Adrenal gland (tissue), 12 donors: Measurements from ENCODE around the gene RAD52. TPM values are rescaled to one million over a fixed set of nuclear protein-coding genes. Genes with fewer than 3 reads are reported as not detected.

Experiments used
- DNase-seq, 7 donors: peaks; one replicate each; pipeline ENCODE4 v3.0.0-alpha.2; 2019 to 2020
- H3K27ac ChIP-seq, 5 donors: fragments of 200-600 bp; sonication (generic) in 4 of 5; 1 replicate in 3 of 5; 2 replicates in 2 of 5; pipeline versions ENCODE4 v1.5.1 to v1.8.0; 2016 to 2020; ENCODE audit warnings: mild to moderate bottlenecking in 1 of 5
- H3K27me3 ChIP-seq: fragments of 200-600 bp; 2 replicates; pipeline ENCODE4 v1.8.0; 2021
- H3K36me3 ChIP-seq, 2 donors: fragments of 200-600 bp; replicated peaks in 1 of 2; 1 replicate in 1 of 2; 2 replicates in 1 of 2; pipeline versions ENCODE4 v1.5.1 to v1.8.0; 2018 to 2022
- H3K4me1 ChIP-seq, 2 donors: fragments of 200-600 bp; replicated peaks in 1 of 2; 1 replicate in 1 of 2; 2 replicates in 1 of 2; pipeline versions ENCODE4 v1.5.1 to v1.8.0; 2018 to 2021
- H3K4me3 ChIP-seq, 4 donors: fragments of 200-600 bp; sonication (generic) in 3 of 4; one replicate each; pipeline ENCODE4 v1.5.1; 2016 to 2018
- H3K9me3 ChIP-seq, 3 donors: fragments of 200-600 bp; sonication (generic) in 1 of 3; replicated peaks in 1 of 3; 1 replicate in 2 of 3; 2 replicates in 1 of 3; pipeline versions ENCODE4 v1.5.1 to v1.8.0; 2016 to 2021
- POLR2A ChIP-seq, 2 donors: fragments of 450-650 bp; IDR thresholded peaks; one replicate each; pipeline ENCODE4 v1.6.1; 2017; ENCODE audit warnings: antibody characterized with exemption in 2 of 2, mild to moderate bottlenecking in 2 of 2, moderate library complexity in 1 of 2
- WGBS, 4 donors: extraction: QIAGEN DNeasy Blood & Tissue Kit in 2 of 4; methylation state at CpG; one replicate each; pipeline versions ENCODE4 v1.1.5 to v1.1.7; 2013 to 2017; 5-methylcytosine and 5-hydroxymethylcytosine counted together
- intact Hi-C, 2 donors: fragments of 100-400 bp; cut with DNase I; formaldehyde crosslinking; loops; one replicate each; pipeline versions ENCODE4 v1.14.1 to v1.15.0; 2022 to 2023
- polyA plus RNA-seq, 3 donors: library from polyadenylated mRNA; stranded (reverse); fragments of 200-250 nt in 2 of 3; fragments of 350-450 nt in 1 of 3; fragmentation: Illumina TruSeq in 1 of 3; extraction: RNeasy Lipid Tissue Mini Kit (QIAGEN cat#74804) in 1 of 3; gene quantifications; one replicate each; pipeline ENCODE4 v1.2.3, GENCODE V29; 2013 to 2014
- total RNA-seq, 9 donors: library from RNA; depleted of rRNA in 4 of 9; stranded (reverse); fragments of >200 nt in 4 of 9; fragments of 120-200 nt in 1 of 9; fragmentation: NEBNext Ultra II Directional in 1 of 9; extraction: Animal tissue kit (Norgen Biotek cat#: 25700) in 1 of 9; gene quantifications; one replicate each; pipeline versions ENCODE4 v1.1.0 to v1.2.4, GENCODE V29; 2013 to 2023
- TF ChIP-seq, protein P1 (sequence below), 6 experiments: fragments of 450-650 bp in 4 of 6; fragments of 200-600 bp in 2 of 6; sonication (generic) in 1 of 6; IDR thresholded peaks; 1 replicate in 5 of 6; 2 replicates in 1 of 6; pipeline versions ENCODE4 v1.5.1 to v1.8.0; 2016 to 2021; ENCODE audit warnings: antibody characterized with exemption in 6 of 6, mild to moderate bottlenecking in 2 of 6, moderate library complexity in 1 of 6
- donor health status: healthy with polysubstance abuse.
- donor health status: Bipolar disorder and iron deficiency.
- donor health status: DM: yes; HTN: yes; CAD: no.
- donor health status: DM: no; HTN: no; CAD: no.
- donor health status: DM: no; HTN: no; CAD: no.
- donor health status: DM: yes; HTN: yes; CAD: no.

RAD52 gene
- total and polyA plus RNA-seq, 12 donors: 5.5 to 22.6 (median 11.2) TPM

DNA sequence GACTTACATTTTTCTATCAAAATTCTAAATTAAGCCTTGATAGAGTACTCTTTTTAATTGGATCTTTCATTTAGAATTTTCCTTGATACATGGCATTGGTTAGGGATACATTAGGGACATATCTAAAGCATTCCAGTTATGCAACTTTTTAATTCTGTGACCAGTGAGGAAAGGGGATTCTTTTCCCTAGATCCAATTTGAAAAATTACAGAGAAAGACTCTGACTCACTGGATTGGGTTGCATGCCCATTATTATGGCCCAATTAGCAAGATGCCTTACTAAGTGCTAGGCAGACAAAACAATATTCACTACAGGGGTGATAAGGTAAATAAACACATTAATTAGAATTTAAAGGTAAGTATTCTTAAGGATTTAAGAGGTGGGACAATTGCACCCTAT is 5.2 kb upstream of the RAD52 start:
- no peaks in the 10 kb centered on the region for H3K36me3 ChIP-seq
- no peaks in the 10 kb centered on the region for H3K4me1 ChIP-seq
- intact Hi-C loops: loop anchor here in 1 of 2 donors (10.0 kb wide), 1 partner anchor 200 kb away; the partner anchor contains the start of gene WNK1
- no peak overlapping the region for H3K27ac ChIP-seq
- no peaks in the 10 kb centered on the region for H3K9me3 ChIP-seq
- TF ChIP-seq POLR2A (IDR thresholded peaks at IDR 0.05): no peak
- TF ChIP-seq, protein P1, sequence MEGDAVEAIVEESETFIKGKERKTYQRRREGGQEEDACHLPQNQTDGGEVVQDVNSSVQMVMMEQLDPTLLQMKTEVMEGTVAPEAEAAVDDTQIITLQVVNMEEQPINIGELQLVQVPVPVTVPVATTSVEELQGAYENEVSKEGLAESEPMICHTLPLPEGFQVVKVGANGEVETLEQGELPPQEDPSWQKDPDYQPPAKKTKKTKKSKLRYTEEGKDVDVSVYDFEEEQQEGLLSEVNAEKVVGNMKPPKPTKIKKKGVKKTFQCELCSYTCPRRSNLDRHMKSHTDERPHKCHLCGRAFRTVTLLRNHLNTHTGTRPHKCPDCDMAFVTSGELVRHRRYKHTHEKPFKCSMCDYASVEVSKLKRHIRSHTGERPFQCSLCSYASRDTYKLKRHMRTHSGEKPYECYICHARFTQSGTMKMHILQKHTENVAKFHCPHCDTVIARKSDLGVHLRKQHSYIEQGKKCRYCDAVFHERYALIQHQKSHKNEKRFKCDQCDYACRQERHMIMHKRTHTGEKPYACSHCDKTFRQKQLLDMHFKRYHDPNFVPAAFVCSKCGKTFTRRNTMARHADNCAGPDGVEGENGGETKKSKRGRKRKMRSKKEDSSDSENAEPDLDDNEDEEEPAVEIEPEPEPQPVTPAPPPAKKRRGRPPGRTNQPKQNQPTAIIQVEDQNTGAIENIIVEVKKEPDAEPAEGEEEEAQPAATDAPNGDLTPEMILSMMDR (IDR thresholded peaks at IDR 0.05): no peak
- no peak overlapping the region for H3K4me3 ChIP-seq
- DNase-seq: no peak
- H3K27me3 ChIP-seq: no peaks in the 10 kb centered on the region

DNA sequence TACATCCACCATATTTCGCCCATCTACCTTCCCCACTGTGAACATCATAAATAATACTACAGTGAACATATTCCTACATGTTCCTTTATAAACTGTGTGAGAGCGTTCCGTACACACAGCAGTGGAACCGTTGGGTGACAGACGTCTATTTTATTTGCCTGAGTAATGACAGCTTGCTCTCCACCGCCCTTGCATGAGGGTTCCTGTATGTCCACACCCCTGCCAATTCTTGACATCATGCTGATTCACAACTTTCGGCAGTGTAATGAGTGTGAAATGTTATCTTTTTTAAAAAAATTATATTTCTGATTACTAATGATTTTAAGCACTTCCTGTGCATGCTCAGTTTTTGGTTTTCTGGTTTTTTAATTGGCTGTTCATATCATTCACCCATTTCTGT is 4.3 kb upstream of the RAD52 start:
- peak in 1 of 7 donors; percentile 11 for DNase-seq
- Histone ChIP-seq H3K9me3 (no peaks in the 10 kb centered on the region), H3K27me3 (no peaks in the 10 kb centered on the region), H3K27ac (no peak overlapping the region), H3K4me1 (peaks cover 0 to 2% of the 10 kb centered on the region in 2 donors), H3K36me3 (no peaks in the 10 kb centered on the region), H3K4me3 (no peak overlapping the region)
- TF ChIP-seq POLR2A (IDR thresholded peaks at IDR 0.05): no peak
- TF ChIP-seq, protein P1 (IDR thresholded peaks at IDR 0.05): no peak
- intact Hi-C loops: loop anchor here in 1 of 2 donors (10.0 kb wide), 1 partner anchor 199 kb away; the partner anchor contains the start of gene WNK1
- 59 to 71% (median 65%) methylated on average over 7 of the region's 7 CpGs for WGBS, 4 donors

DNA sequence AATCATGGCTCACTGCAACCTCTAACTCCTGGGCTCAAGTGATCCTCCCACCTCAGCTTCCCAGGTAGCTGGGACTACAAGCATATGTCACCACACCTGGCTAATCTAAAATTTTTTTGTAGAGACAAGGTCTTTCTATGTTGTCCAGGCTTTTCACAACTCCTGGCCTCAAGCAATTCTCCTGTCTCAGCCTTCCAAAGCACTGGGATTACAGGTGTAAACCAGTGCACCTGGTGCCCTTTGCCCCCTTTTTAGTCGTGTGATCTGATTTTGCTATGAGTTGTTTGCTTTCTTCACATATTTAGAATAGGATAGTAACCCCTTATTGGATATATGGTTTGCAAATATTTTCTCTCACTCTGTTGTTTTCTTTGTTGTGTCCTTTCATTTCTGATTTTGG is 1.7 kb upstream of the RAD52 start:
- TF ChIP-seq POLR2A (IDR thresholded peaks at IDR 0.05): no peak
- TF ChIP-seq, protein P1 (IDR thresholded peaks at IDR 0.05): no peak
- WGBS, 4 donors: 38 to 58% (median 51%) methylated on average over 1 of the region's 1 CpG
- intact Hi-C loops: loop anchor here in 1 of 2 donors (10.0 kb wide), 1 partner anchor 196 kb away; the partner anchor contains the start of gene WNK1
- no peaks in the 10 kb centered on the region for H3K9me3 ChIP-seq
- no peak overlapping the region for H3K4me3 ChIP-seq
- peaks cover 0 to 14% of the 10 kb centered on the region in 2 donors for H3K4me1 ChIP-seq
- no peak for DNase-seq
- no peak overlapping the region for H3K27ac ChIP-seq
- H3K27me3 ChIP-seq: no peaks in the 10 kb centered on the region
- no peaks in the 10 kb centered on the region for H3K36me3 ChIP-seq

DNA sequence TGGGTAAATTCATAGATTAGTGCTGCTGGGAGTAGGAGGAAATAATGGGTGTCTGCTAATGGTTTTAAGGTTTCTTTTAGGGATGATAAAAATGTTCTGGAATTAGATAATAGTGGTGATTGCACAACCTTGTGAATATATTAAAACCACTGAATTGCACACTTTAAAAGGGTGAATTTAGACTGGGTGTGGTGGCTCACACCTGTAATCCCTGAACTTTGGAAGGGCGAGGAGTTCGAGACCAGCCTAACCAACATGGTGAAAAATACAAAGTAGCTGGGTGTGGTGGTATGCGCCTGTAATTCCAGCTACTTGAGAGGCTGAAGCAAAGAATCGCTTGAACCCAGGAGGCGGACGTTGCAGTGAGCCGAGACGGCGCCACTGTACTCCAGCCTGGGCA is 1.3 kb downstream of the RAD52 start:
- 92 to 95% (median 93%) methylated on average over 9 of the region's 9 CpGs for WGBS, 4 donors
- intact Hi-C loops: loop anchor here (5.0 to 10.0 kb wide), 4 partner anchors 113 to 383 kb away; no protein-coding TSS in a partner anchor
- H3K27ac ChIP-seq: peak overlapping the region in 1 of 5 donors; percentile 75
- no peak for DNase-seq
- peak overlapping the region in 1 of 4 donors; percentile 81 for H3K4me3 ChIP-seq
- H3K4me1 ChIP-seq: peaks cover 0 to 16% of the 10 kb centered on the region in 2 donors
- no peak for TF ChIP-seq POLR2A (IDR thresholded peaks at IDR 0.05)
- TF ChIP-seq, protein P1 (IDR thresholded peaks at IDR 0.05): peak in 1 of 6 experiments; percentile 1
- H3K9me3 ChIP-seq: no peaks in the 10 kb centered on the region
- no peaks in the 10 kb centered on the region for H3K27me3 ChIP-seq
- H3K36me3 ChIP-seq: peaks cover 0 to 5% of the 10 kb centered on the region in 2 donors
